Thoracic aorta (tissue), 2 donors: ENCODE results near the gene MGLL. TPM values are rescaled to one million over a fixed set of nuclear protein-coding genes. Genes with fewer than 3 reads are reported as not detected.

Source experiments
- ATAC-seq: fragments of 150-250 bp; one replicate; pipeline ENCODE4 v1.8.0; 2017; ENCODE audit warnings: low read depth; ENCODE audit not compliant: insufficient number of reproducible peaks, low FRiP score
- DNase-seq: peaks from one replicate; pipeline ENCODE4 v3.0.0-alpha.2; 2020; ENCODE audit warnings: low spot score
- H3K27ac ChIP-seq, 2 donors: fragments of 200-600 bp; sonication (generic); 1 replicate in 1 of 2; 2 replicates in 1 of 2; pipeline ENCODE4 v1.5.1; 2016; ENCODE audit warnings: mild to moderate bottlenecking in 2 of 2, moderate library complexity in 2 of 2
- H3K27me3 ChIP-seq: fragments of 200-600 bp; sonication (generic); replicated peaks from 2 replicates; pipeline ENCODE4 v1.6.0; 2016; ENCODE audit warnings: mild to moderate bottlenecking; ENCODE audit not compliant: insufficient read depth
- H3K36me3 ChIP-seq: fragments of 200-600 bp; sonication (generic); one replicate; pipeline ENCODE4 v1.5.1; 2016
- H3K4me1 ChIP-seq, 2 donors: fragments of 200-600 bp; sonication (generic); 1 replicate in 1 of 2; 2 replicates in 1 of 2; pipeline versions ENCODE4 v1.5.1 to v1.6.0; 2016; ENCODE audit warnings: low read depth in 2 of 2, mild to moderate bottlenecking in 1 of 2; ENCODE audit not compliant: control insufficient read depth in 1 of 2
- H3K4me3 ChIP-seq: fragments of 200-600 bp; sonication (generic); 2 replicates; pipeline ENCODE4 v1.5.1; 2016; ENCODE audit warnings: mild to moderate bottlenecking
- H3K9me3 ChIP-seq: fragments of 200-600 bp; sonication (generic); 2 replicates; pipeline ENCODE4 v1.5.1; 2016
- total RNA-seq, 2 donors: library from RNA; depleted of rRNA; stranded (reverse); fragments of >200 nt; gene quantifications; one replicate each; pipeline versions ENCODE4 v1.1.0 to v1.2.3, GENCODE V29; 2016
- TF ChIP-seq, protein P1 (sequence below): fragments of 200-600 bp; sonication (generic); IDR thresholded peaks from one replicate; pipeline ENCODE4 v1.5.1; 2019; ENCODE audit warnings: antibody characterized with exemption

The MGLL gene
- total RNA-seq, 2 donors from 2014 or later, result 57.6 to 71.8 TPM

DNA sequence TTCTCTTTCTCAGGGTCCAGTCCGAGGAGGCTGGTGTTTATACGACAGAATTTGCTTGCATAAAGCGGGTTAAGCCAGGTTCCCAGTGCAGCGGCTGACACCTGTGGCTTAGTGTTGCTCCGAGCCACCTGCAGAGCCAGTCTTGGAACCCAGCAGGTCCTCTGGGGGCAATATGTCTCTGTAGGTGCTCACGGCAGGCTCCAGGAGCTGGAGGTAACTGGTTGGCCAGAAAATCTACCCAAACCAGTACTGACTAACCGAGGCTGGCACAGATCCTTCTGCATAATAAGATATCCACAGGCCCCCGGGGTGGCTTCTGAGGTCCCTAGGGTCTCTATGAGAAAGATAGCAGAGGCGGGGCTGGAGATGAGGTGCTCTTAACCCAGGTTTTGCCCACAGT lies 3.2 kb downstream of the MGLL start:
- H3K4me1 ChIP-seq, result peaks cover 9 to 51% of the 10 kb centered on the region in 2 donors
- H3K4me3 ChIP-seq, result no peak overlapping the region
- ATAC-seq, result no peak
- H3K27ac ChIP-seq, result no peak overlapping the region
- TF ChIP-seq, protein P1, sequence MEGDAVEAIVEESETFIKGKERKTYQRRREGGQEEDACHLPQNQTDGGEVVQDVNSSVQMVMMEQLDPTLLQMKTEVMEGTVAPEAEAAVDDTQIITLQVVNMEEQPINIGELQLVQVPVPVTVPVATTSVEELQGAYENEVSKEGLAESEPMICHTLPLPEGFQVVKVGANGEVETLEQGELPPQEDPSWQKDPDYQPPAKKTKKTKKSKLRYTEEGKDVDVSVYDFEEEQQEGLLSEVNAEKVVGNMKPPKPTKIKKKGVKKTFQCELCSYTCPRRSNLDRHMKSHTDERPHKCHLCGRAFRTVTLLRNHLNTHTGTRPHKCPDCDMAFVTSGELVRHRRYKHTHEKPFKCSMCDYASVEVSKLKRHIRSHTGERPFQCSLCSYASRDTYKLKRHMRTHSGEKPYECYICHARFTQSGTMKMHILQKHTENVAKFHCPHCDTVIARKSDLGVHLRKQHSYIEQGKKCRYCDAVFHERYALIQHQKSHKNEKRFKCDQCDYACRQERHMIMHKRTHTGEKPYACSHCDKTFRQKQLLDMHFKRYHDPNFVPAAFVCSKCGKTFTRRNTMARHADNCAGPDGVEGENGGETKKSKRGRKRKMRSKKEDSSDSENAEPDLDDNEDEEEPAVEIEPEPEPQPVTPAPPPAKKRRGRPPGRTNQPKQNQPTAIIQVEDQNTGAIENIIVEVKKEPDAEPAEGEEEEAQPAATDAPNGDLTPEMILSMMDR, result no peak
- no peaks in the 10 kb centered on the region for H3K9me3 ChIP-seq
- H3K27me3 ChIP-seq, result no peaks in the 10 kb centered on the region
- H3K36me3 ChIP-seq, result no peaks in the 10 kb centered on the region
- DNase-seq, result no peak

DNA sequence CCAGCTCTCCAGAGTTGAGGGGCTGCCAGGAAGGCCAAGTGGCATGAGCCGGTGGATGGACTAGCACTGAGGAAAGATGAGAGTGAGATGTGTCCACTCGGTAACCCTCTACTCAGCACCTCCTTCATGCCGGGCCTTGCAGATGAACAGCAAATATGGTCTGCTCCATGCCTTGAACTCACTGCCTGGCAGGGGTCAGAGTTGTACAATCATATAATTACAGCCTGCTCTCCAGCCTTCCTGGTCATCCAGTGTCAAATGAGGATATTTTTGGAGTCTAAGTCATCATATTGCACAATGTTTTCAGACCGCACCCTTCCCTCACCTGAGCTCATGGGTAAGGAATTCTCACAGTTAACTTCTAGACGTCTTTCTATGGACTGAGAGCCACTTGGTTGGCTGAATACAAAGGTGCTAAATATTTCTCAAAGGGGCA lies 4.9 kb downstream of the MGLL start:
- DNase-seq (no peak), ATAC-seq (no peak)
- no peak overlapping the region for H3K27ac ChIP-seq
- H3K4me1 ChIP-seq, result peaks cover 9 to 45% of the 10 kb centered on the region in 2 donors
- H3K4me3 ChIP-seq, result no peak overlapping the region
- H3K9me3 ChIP-seq, result no peaks in the 10 kb centered on the region
- no peaks in the 10 kb centered on the region for H3K27me3 ChIP-seq
- TF ChIP-seq, protein P1, result no peak
- H3K36me3 ChIP-seq, result no peaks in the 10 kb centered on the region

DNA sequence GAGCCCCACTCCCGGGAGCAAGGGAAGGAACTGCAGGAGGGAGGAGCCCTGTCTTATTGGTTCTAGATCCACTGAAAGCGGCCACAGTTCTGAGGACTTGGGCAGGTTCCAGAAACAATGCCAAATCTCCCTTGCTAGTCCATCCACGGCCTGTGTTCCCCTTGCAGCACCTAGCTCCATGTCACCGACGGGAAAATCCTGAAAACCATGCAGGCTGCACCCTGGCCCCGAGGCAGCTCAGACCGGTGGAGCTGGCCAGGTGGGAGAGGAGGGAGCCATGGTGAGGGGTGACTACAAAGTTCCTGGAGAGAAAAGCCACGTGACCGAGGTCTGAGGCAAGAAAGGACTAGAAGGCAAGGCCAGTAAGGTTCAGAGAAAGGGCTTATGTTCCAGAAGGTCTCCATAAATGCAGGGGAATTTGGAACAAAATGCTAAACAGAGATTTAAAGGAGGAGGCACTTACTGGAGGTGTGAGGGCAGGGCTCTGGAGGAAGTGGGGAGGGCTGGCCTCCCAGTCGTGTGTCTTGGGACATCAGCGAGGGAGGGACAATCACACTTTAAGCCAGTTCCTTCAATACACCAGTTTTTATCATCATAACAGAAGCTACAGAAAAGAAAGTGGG lies 5.4 kb downstream of the MGLL start:
- Histone ChIP-seq H3K4me1 (peaks cover 9 to 44% of the 10 kb centered on the region in 2 donors), H3K27me3 (no peaks in the 10 kb centered on the region), H3K27ac (no peak overlapping the region), H3K4me3 (no peak overlapping the region), H3K36me3 (no peaks in the 10 kb centered on the region), H3K9me3 (no peaks in the 10 kb centered on the region)
- no peak for DNase-seq
- TF ChIP-seq, protein P1, result no peak
- no peak for ATAC-seq

DNA sequence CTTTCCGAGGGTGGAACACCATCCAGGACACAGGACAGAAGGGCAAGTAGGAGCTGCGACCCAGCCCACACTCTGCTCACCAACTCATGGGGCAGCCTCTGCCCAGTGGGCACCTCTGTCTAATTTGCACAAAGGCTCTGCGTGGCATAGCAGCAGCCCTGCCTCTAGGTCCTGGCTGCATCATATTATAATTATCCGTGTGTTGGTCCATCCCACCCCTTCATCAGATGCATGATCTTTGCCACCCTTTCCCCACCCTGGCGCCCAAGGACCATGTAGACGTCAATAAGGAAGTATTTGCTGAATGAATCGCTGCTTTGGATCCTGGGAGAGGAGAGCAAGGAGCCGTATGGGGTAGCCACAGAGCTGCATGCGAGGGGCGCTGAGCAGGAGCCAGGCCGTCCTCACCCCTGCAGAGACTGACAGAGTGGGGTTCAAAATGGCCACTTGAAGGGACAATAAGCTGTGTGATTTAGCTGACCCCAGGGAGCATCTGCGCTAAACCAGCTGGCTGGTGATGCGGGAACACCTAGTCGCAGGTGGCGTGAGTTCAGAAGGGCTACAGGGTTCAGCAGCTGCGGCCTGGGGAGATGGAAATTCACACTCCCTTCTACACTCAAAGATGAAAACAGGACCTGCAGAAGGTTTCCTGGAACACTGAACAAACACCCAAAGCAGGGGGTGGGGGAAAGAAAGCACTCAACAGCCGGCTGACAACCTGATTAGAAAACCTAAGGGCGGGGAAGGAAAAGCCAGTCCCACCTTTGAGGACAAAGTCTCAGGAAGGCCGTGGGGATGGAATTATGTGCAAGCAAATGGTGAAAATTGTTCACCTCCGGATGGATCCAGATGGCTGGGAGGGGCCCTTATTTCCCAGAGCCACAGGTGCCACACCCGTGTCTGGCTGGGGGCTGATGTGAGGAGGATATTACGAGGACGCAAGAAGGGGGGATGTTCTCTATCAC lies 6.4 kb downstream of the MGLL start:
- Histone ChIP-seq H3K27ac (no peak overlapping the region), H3K36me3 (no peaks in the 10 kb centered on the region), H3K4me3 (no peak overlapping the region), H3K27me3 (no peaks in the 10 kb centered on the region), H3K9me3 (no peaks in the 10 kb centered on the region), H3K4me1 (peaks cover 9 to 34% of the 10 kb centered on the region in 2 donors)
- TF ChIP-seq, protein P1, result no peak
- no peak for DNase-seq
- ATAC-seq, result no peak

DNA sequence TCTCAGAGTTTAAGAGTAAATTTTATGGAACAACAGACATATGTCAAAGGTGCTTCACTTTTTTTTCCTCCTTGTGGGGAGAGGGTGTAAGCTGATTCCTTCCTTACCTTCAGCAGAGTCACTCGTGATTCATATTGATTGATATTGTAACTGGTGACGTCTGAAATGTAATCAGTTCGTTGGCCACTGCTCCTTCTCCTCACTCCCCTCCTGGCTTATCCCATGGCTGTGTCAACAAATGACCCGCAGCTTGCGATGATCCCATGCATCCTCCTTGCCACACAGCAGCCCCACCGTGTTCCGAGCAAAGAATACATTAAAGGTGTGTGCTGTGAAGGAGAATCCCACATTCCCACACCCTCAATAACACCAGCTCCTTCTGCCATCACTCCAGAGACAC lies 7.3 kb downstream of the MGLL start:
- ATAC-seq, result no peak
- peaks cover 5 to 25% of the 10 kb centered on the region in 2 donors for H3K4me1 ChIP-seq
- no peak overlapping the region for H3K27ac ChIP-seq
- DNase-seq, result no peak
- H3K9me3 ChIP-seq, result no peaks in the 10 kb centered on the region
- H3K36me3 ChIP-seq, result no peaks in the 10 kb centered on the region
- H3K27me3 ChIP-seq, result no peaks in the 10 kb centered on the region
- TF ChIP-seq, protein P1, result no peak
- H3K4me3 ChIP-seq, result no peak overlapping the region
